Right atrium auricular region (tissue), 2 donors: ENCODE data around the gene C11orf65. TPM values are rescaled to one million over a fixed set of nuclear protein-coding genes. Genes with fewer than 3 reads are reported as not detected.
"Not testable (repeated sequence)": the region's sequence is repeated elsewhere in the genome, so short reads cannot be mapped to it uniquely, and the experiment has no call there.

Experiments used
- DNase-seq: peaks from one replicate; pipeline ENCODE4 v3.0.0-alpha.2; 2019; ENCODE audit warnings: low spot score
- H3K27ac ChIP-seq, 2 donors: fragments of 200-600 bp; sonication (generic); 1 replicate in 1 of 2; 2 replicates in 1 of 2; pipeline ENCODE4 v1.5.1; 2016 to 2019
- H3K27me3 ChIP-seq, 2 donors: fragments of 200-600 bp; sonication (generic); one replicate each; pipeline versions ENCODE4 v1.5.1 to v1.6.0; 2017 to 2019
- H3K36me3 ChIP-seq: fragments of 200-600 bp; sonication (generic); one replicate; pipeline ENCODE4 v1.5.1; 2016
- H3K4me1 ChIP-seq, 2 donors: fragments of 200-600 bp; sonication (generic); one replicate each; pipeline versions ENCODE4 v1.5.1 to v1.6.0; 2017 to 2019
- H3K4me3 ChIP-seq, 2 donors: fragments of 200-600 bp; sonication (generic); 1 replicate in 1 of 2; 2 replicates in 1 of 2; pipeline ENCODE4 v1.5.1; 2017 to 2019; ENCODE audit warnings: mild to moderate bottlenecking in 1 of 2, moderate library complexity in 1 of 2
- H3K9me3 ChIP-seq, 2 donors: fragments of 200-600 bp; sonication (generic); one replicate each; pipeline ENCODE4 v1.5.1; 2019
- CTCF ChIP-seq, 2 donors: fragments of 200-600 bp; sonication (generic); IDR thresholded peaks; one replicate each; pipeline ENCODE4 v1.5.1; 2019; ENCODE audit warnings: antibody characterized with exemption in 2 of 2
- total RNA-seq, 2 donors: library from RNA; depleted of rRNA; stranded (reverse); fragments of >200 nt; gene quantifications; one replicate each; pipeline ENCODE4 v1.1.0, GENCODE V29; 2016

Gene C11orf65
- total RNA-seq, 2 donors from 2014 or later = 0.28 to 2.7 TPM

GRCh38 chr11:108392353-108392752 is 75.0 kb downstream of the C11orf65 start:
- no peak for DNase-seq
- H3K36me3 ChIP-seq = no peaks in the 10 kb centered on the region
- no peaks in the 10 kb centered on the region for H3K4me1 ChIP-seq
- TF ChIP-seq CTCF (IDR thresholded peaks at IDR 0.05) = no peak
- H3K9me3 ChIP-seq = no peaks in the 10 kb centered on the region
- no peak overlapping the region for H3K27ac ChIP-seq
- no peaks in the 10 kb centered on the region for H3K27me3 ChIP-seq
- H3K4me3 ChIP-seq = no peak overlapping the region

GRCh38 chr11:108388576-108388975 is 78.8 kb downstream of the C11orf65 start:
- Histone ChIP-seq H3K36me3 (no peaks in the 10 kb centered on the region), H3K27me3 (no peaks in the 10 kb centered on the region), H3K4me1 (no peaks in the 10 kb centered on the region), H3K9me3 (no peaks in the 10 kb centered on the region), H3K4me3 (no peak overlapping the region), H3K27ac (no peak overlapping the region)
- DNase-seq = no peak
- TF ChIP-seq CTCF (IDR thresholded peaks at IDR 0.05) = no peak

GRCh38 chr11:108373505-108373904 is 93.8 kb downstream of the C11orf65 start:
- not testable (repeated sequence) for H3K27ac ChIP-seq, H3K4me3 ChIP-seq, H3K27me3 ChIP-seq, DNase-seq, H3K4me1 ChIP-seq, H3K9me3 ChIP-seq, H3K36me3 ChIP-seq

- H3K9me3 ChIP-seq = no peaks in the 10 kb centered on the region
- no peaks in the 10 kb centered on the region for H3K27me3 ChIP-seq
- H3K4me1 ChIP-seq = no peaks in the 10 kb centered on the region
- no peak for TF ChIP-seq CTCF (IDR thresholded peaks at IDR 0.05)
- H3K27ac ChIP-seq = no peak overlapping the region
- DNase-seq = no peak
- no peaks in the 10 kb centered on the region for H3K36me3 ChIP-seq
- no peak overlapping the region for H3K4me3 ChIP-seq
These were observed 96.3 kb downstream of the C11orf65 start for GRCh38 chr11:108370990-108371389.

GRCh38 chr11:108370315-108370714 is 97.0 kb downstream of the C11orf65 start:
- TF ChIP-seq CTCF (IDR thresholded peaks at IDR 0.05) = no peak
- H3K9me3 ChIP-seq = no peaks in the 10 kb centered on the region
- peaks cover 3% of the 10 kb centered on the region for H3K36me3 ChIP-seq
- no peak overlapping the region for H3K4me3 ChIP-seq
- no peak for DNase-seq
- no peak overlapping the region for H3K27ac ChIP-seq
- H3K4me1 ChIP-seq = no peaks in the 10 kb centered on the region
- H3K27me3 ChIP-seq = no peaks in the 10 kb centered on the region

GRCh38 chr11:108369064-108369463 is 98.3 kb downstream of the C11orf65 start:
- Histone ChIP-seq H3K4me3 (no peak overlapping the region), H3K9me3 (no peaks in the 10 kb centered on the region), H3K27ac (no peak overlapping the region), H3K36me3 (peaks cover 10% of the 10 kb centered on the region), H3K27me3 (no peaks in the 10 kb centered on the region), H3K4me1 (no peaks in the 10 kb centered on the region)
- TF ChIP-seq CTCF (IDR thresholded peaks at IDR 0.05) = no peak
- DNase-seq = no peak
